HCT116 (cell line): ENCODE measurements around the gene TEDC1. TPM values are rescaled to one million over a fixed set of nuclear protein-coding genes. Genes with fewer than 3 reads are reported as not detected.

Experiments
- ATAC-seq: fragments of 200-7000 bp; cut with Tn5 transposase; 2 replicates; pipeline ENCODE4 v1.9.1; 2020; ENCODE audit warnings: mild to moderate bottlenecking, moderate library complexity
- BruUV-seq: library from RNA; stranded (reverse); fragments of 400-500 nt; replicated peaks from 2 replicates; lab custom pipeline; 2021; lab: Mats Ljungman, UMichigan
- CTCF ChIA-PET: fragments of 300-600 bp; sonication (Branson Sonifier 250); formaldehyde crosslinking; loops from one replicate; lab custom pipeline; 2021; ENCODE audit warnings: antibody characterized with exemption; lab: Charles Lee
- POLR2A ChIA-PET: fragments of 300-600, 350-600 bp; sonication (Branson Sonifier 250); formaldehyde crosslinking; loops from one replicate; lab custom pipeline; 2021; ENCODE audit warnings: antibody characterized with exemption; lab: Charles Lee
- RAD21 ChIA-PET, 2 experiments: fragments of 300-600 bp; sonication (Branson Sonifier 250); formaldehyde crosslinking; loops; one replicate each; lab custom pipeline; 2023; ENCODE audit warnings: low total read pairs in 2 of 2; ENCODE audit not compliant: uncharacterized antibody in 2 of 2, unreplicated experiment in 2 of 2, low non-redundant PET in 1 of 2; lab: Charles Lee
- DNase-seq: peaks from one replicate; pipeline ENCODE4 v3.0.0-alpha.2; 2010; ENCODE audit warnings: low read depth, low spot score
- H2AFZ ChIP-seq: fragments of 200-600 bp; shearing (Covaris generic), sonication (generic); 2 replicates; pipeline ENCODE4 v1.6.1; 2017; ENCODE audit warnings: low read depth, mixed run types, mixed read lengths, antibody characterized with exemption, low read length; ENCODE audit not compliant: poor library complexity, severe bottlenecking
- H3K27ac ChIP-seq: 2 replicates; pipeline ENCODE4 v1.5.1; 2012; ENCODE audit warnings: low read depth, low read length
- H3K27me3 ChIP-seq: fragments of 200-600 bp; sonication (generic); 2 replicates; pipeline ENCODE4 v1.6.1; 2016; ENCODE audit warnings: mixed run types, low read length, mixed read lengths; ENCODE audit not compliant: insufficient read depth
- H3K36me3 ChIP-seq, 2 experiments: fragments of 200-500 bp in 1 of 2; fragments of 200-600 bp in 1 of 2; sonication (Bioruptor generic) in 1 of 2; sonication (generic) in 1 of 2; 2 replicates each; pipeline versions ENCODE4 v1.5.1 to v1.6.1; 2014 to 2016; ENCODE audit warnings: low read length in 2 of 2, inconsistent platforms in 1 of 2, mixed read lengths in 1 of 2, mixed run types in 1 of 2; ENCODE audit not compliant: insufficient read depth in 2 of 2, control insufficient read depth in 1 of 2
- H3K4me1 ChIP-seq, 2 experiments: fragments of 200-600 bp in 1 of 2; sonication (generic) in 1 of 2; 2 replicates each; pipeline versions ENCODE4 v1.5.1 to v1.6.1; 2012 to 2017; ENCODE audit warnings: low read length in 2 of 2, inconsistent platforms in 1 of 2, mild to moderate bottlenecking in 1 of 2, mixed read lengths in 1 of 2, mixed run types in 1 of 2, moderate library complexity in 1 of 2; ENCODE audit not compliant: insufficient read depth in 2 of 2, control insufficient read depth in 1 of 2
- H3K4me2 ChIP-seq: fragments of 200-600 bp; sonication (generic); 2 replicates; pipeline ENCODE4 v1.6.1; 2017; ENCODE audit warnings: mixed run types, low read length, mixed read lengths
- H3K4me3 ChIP-seq, 2 experiments: fragments of 200-600 bp in 1 of 2; sonication (generic) in 1 of 2; replicated peaks in 1 of 2; 2 replicates each; pipeline ENCODE4 v1.5.1; 2011 to 2016; ENCODE audit warnings: low read length in 2 of 2, control low read depth in 1 of 2, low read depth in 1 of 2, mild to moderate bottlenecking in 1 of 2, mixed read lengths in 1 of 2, mixed run types in 1 of 2
- H3K79me2 ChIP-seq: fragments of 200-600 bp; sonication (generic); 2 replicates; pipeline ENCODE4 v1.6.1; 2017; ENCODE audit warnings: mild to moderate bottlenecking, mixed run types, low read length, moderate library complexity, mixed read lengths; ENCODE audit not compliant: insufficient read depth
- H3K9ac ChIP-seq: fragments of 200-600 bp; sonication (generic); 2 replicates; pipeline ENCODE4 v1.6.1; 2016; ENCODE audit warnings: low read length, mixed read lengths
- H3K9me2 ChIP-seq: fragments of 200-600 bp; sonication (generic), shearing (Covaris generic); 2 replicates; pipeline ENCODE4 v1.6.1; 2017; ENCODE audit warnings: mixed run types, mild to moderate bottlenecking, moderate library complexity; ENCODE audit not compliant: insufficient read depth
- H3K9me3 ChIP-seq, 2 experiments: fragments of 200-500 bp in 1 of 2; fragments of 200-600 bp in 1 of 2; sonication (Bioruptor generic) in 1 of 2; sonication (generic) in 1 of 2; 2 replicates each; pipeline ENCODE4 v1.6.1; 2014 to 2017; ENCODE audit warnings: low read length in 2 of 2, mixed read lengths in 2 of 2, inconsistent platforms in 1 of 2, low read depth in 1 of 2, mild to moderate bottlenecking in 1 of 2, mixed run types in 1 of 2, moderate library complexity in 1 of 2; ENCODE audit not compliant: control insufficient read depth in 1 of 2, insufficient read depth in 1 of 2
- H4K20me1 ChIP-seq: fragments of 200-600 bp; sonication (generic), shearing (Covaris generic); 2 replicates; pipeline ENCODE4 v1.6.1; 2017; ENCODE audit warnings: mixed run types, mild to moderate bottlenecking, moderate library complexity; ENCODE audit not compliant: insufficient read depth
- EGR1 ChIP-seq: IDR thresholded peaks from 2 replicates; pipeline ENCODE4 v1.6.1; 2012; ENCODE audit warnings: low read depth
- ELF1 ChIP-seq: IDR thresholded peaks from 2 replicates; pipeline ENCODE4 v1.6.1; 2012; ENCODE audit warnings: low read depth, borderline replicate concordance
- FOSL1 ChIP-seq: IDR thresholded peaks from 2 replicates; pipeline ENCODE4 v1.6.1; 2012; ENCODE audit warnings: low read depth
- POLR2A ChIP-seq: IDR thresholded peaks from 2 replicates; pipeline ENCODE4 v1.7.0; 2011; ENCODE audit warnings: borderline replicate concordance; ENCODE audit not compliant: insufficient read depth, insufficient read length; ENCODE audit errors: extremely low read depth
- POLR2AphosphoS5 ChIP-seq: IDR thresholded peaks from 2 replicates; pipeline ENCODE4 v1.6.1; 2011; ENCODE audit warnings: mild to moderate bottlenecking, low read depth, low read length, moderate library complexity
- SP1 ChIP-seq: IDR thresholded peaks from 2 replicates; pipeline ENCODE4 v1.6.1; 2012; ENCODE audit warnings: low read depth
- SRF ChIP-seq: IDR thresholded peaks from 2 replicates; pipeline ENCODE4 v1.6.1; 2012; ENCODE audit warnings: low read depth
- TCF7L2 ChIP-seq: IDR thresholded peaks from 2 replicates; pipeline ENCODE4 v1.7.0; 2011; ENCODE audit warnings: borderline replicate concordance, inconsistent platforms; ENCODE audit not compliant: insufficient read depth, insufficient read length; ENCODE audit errors: extremely low read depth
- YY1 ChIP-seq: IDR thresholded peaks from 2 replicates; pipeline ENCODE4 v1.6.1; 2011; ENCODE audit warnings: low read length, low read depth, moderate library complexity, mild to moderate bottlenecking; ENCODE audit not compliant: insufficient replicate concordance; ENCODE audit errors: extremely low read depth
- intact Hi-C: fragments of 100-400 bp; cut with micrococcal nuclease; formaldehyde crosslinking; loops from 2 replicates; pipeline ENCODE4 v1.10.0; 2022
- total RNA-seq: library from RNA; stranded (reverse); gene quantifications from one replicate; pipeline ENCODE4 v1.2.1, GENCODE V29; 2021; ENCODE audit not compliant: unreplicated experiment

Gene TEDC1
- total RNA-seq, 1 experiment from 2014 or later: 40.4 TPM

DNA sequence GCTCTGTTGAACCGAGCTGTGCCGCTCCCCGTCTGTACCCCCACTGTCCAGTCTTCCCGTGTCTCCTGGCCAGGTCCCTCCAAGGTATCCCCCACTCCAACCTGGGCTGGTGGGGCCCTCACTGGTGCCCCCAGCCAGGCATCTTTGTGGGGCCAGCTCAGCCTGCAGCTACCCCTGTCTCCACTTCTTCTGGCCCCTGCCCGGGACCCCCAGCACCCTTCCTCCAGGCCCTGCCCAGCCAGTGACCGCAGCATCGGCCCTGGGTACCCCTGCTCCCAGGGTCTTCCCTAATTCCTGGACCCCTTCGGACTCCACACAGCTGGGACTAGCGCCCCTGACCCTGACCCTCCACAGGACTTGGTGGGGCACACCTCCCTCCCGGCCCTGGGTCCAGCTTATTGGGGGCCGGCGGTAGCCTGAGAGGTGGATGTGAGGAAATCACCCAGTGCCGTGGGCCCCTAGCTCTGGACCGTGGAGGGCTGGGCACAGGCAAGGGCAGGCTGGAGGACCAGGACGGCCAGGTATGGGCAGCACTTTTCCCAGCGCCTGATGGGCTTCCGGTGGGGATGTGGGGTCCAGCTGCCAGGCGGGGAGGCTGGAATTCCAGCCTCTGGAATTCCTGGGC, 8.4 kb upstream of the TEDC1 start:
- RAD21 ChIA-PET: no interaction called here
- no peaks in the 10 kb centered on the region for H4K20me1 ChIP-seq
- H2AFZ ChIP-seq: no peak overlapping the region
- H3K4me1 ChIP-seq: peaks cover 23 to 72% of the 10 kb centered on the region in 2 experiments
- H3K79me2 ChIP-seq: peaks cover under 1% of the 10 kb centered on the region; the same call in 1 of the 2 replicates
- H3K9me3 ChIP-seq: no peaks in the 10 kb centered on the region
- peak overlapping the region; percentile 99 for H3K9ac ChIP-seq
- H3K4me2 ChIP-seq: peak overlapping the region; percentile 100
- DNase-seq (no peak), ATAC-seq (no peak)
- POLR2A ChIA-PET: interaction anchor here (2.2 kb wide), 1 partner anchor 8 kb away, joined by 29 read pairs; the partner anchor contains the start of gene TEDC1
- no peaks in the 10 kb centered on the region for H3K27me3 ChIP-seq
- H3K36me3 ChIP-seq: no peaks in the 10 kb centered on the region
- CTCF ChIA-PET: interaction anchor here (0.6 to 2.4 kb wide), 5 partner anchors 7 to 112 kb away, joined by 3 to 73 read pairs (median 19); no protein-coding TSS in a partner anchor
- intact Hi-C loops: no loop called here
- peak overlapping the region in 1 of 2 experiments; percentile 77; a peak in 3 of 4 replicates for H3K4me3 ChIP-seq
- no TSS peak for BruUV-seq
- TF ChIP-seq YY1 (no peak), TCF7L2 (no peak), SRF (no peak), EGR1 (no peak), POLR2AphosphoS5 (no peak), SP1 (no peak), ELF1 (no peak), FOSL1 (no peak), POLR2A (no peak)
- TF ChIP-seq, all 23 proteins: peak for 0
- Histone ChIP-seq H3K27ac (peak overlapping the region; percentile 58), H3K9me2 (no peaks in the 10 kb centered on the region)
